ENCODE data around the gene NXF2B. TPM values are rescaled to one million over a fixed set of nuclear protein-coding genes. Genes with fewer than 3 reads are reported as not detected.

Gene NXF2B
- total and polyA plus RNA-seq, 4 donors = not detected

- WGBS = 29% methylated on average over 3 of the region's 3 CpGs
Measured at GRCh38 chrX:102345916-102346315, 93.9 kb downstream of the NXF2B start.

GRCh38 chrX:102341867-102342266 is 97.9 kb downstream of the NXF2B start:
- Histone ChIP-seq H3K9me3 (ENCODE audit: control insufficient read depth in 4 of 4, low read length in 3 of 4) (no peaks in the 10 kb centered on the region), H3K27me3 (ENCODE audit: control insufficient read depth in 4 of 4, insufficient read depth in 4 of 4, low read length in 3 of 4) (peaks cover 0 to 4% (median 0%) of the 10 kb centered on the region in 4 donors), H3K4me1 (ENCODE audit: control insufficient read depth in 4 of 4, insufficient read depth in 4 of 4, low read length in 3 of 4) (no peaks in the 10 kb centered on the region), H3K4me3 (ENCODE audit: low read depth in 1 of 3, low read length in 3 of 3) (no peak overlapping the region), H3K9ac (ENCODE audit: low read depth in 1 of 2, low read length in 2 of 2) (no peak overlapping the region), H3K36me3 (ENCODE audit: control insufficient read depth in 4 of 4, insufficient read depth in 3 of 4, low read depth in 1 of 4, low read length in 3 of 4) (no peaks in the 10 kb centered on the region), H3K27ac (ENCODE audit: low read depth in 1 of 2, low read length in 2 of 2) (no peak overlapping the region)
- TF ChIP-seq REST (IDR thresholded peaks at IDR 0.05) = no peak
- TF ChIP-seq, protein P1, sequence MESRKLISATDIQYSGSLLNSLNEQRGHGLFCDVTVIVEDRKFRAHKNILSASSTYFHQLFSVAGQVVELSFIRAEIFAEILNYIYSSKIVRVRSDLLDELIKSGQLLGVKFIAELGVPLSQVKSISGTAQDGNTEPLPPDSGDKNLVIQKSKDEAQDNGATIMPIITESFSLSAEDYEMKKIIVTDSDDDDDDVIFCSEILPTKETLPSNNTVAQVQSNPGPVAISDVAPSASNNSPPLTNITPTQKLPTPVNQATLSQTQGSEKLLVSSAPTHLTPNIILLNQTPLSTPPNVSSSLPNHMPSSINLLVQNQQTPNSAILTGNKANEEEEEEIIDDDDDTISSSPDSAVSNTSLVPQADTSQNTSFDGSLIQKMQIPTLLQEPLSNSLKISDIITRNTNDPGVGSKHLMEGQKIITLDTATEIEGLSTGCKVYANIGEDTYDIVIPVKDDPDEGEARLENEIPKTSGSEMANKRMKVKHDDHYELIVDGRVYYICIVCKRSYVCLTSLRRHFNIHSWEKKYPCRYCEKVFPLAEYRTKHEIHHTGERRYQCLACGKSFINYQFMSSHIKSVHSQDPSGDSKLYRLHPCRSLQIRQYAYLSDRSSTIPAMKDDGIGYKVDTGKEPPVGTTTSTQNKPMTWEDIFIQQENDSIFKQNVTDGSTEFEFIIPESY (IDR thresholded peaks at IDR 0.05) = no peak
- TF ChIP-seq, protein P2, sequence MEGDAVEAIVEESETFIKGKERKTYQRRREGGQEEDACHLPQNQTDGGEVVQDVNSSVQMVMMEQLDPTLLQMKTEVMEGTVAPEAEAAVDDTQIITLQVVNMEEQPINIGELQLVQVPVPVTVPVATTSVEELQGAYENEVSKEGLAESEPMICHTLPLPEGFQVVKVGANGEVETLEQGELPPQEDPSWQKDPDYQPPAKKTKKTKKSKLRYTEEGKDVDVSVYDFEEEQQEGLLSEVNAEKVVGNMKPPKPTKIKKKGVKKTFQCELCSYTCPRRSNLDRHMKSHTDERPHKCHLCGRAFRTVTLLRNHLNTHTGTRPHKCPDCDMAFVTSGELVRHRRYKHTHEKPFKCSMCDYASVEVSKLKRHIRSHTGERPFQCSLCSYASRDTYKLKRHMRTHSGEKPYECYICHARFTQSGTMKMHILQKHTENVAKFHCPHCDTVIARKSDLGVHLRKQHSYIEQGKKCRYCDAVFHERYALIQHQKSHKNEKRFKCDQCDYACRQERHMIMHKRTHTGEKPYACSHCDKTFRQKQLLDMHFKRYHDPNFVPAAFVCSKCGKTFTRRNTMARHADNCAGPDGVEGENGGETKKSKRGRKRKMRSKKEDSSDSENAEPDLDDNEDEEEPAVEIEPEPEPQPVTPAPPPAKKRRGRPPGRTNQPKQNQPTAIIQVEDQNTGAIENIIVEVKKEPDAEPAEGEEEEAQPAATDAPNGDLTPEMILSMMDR (IDR thresholded peaks at IDR 0.05; ENCODE audit: low read depth, low read length, missing input control) = peak; percentile 12
- TF ChIP-seq FOXA2 (IDR thresholded peaks at IDR 0.05) = no peak
- no peak for TF ChIP-seq HNF4G (IDR thresholded peaks at IDR 0.05)
- no peak for DNase-seq (ENCODE audit: low spot score)
- 35% methylated on average over 2 of the region's 2 CpGs for WGBS

More at GRCh38 chrX:102345916-102346315, 93.9 kb downstream of the NXF2B start:
- Histone ChIP-seq H3K4me3 (ENCODE audit: low read depth in 1 of 3, low read length in 3 of 3) (no peak overlapping the region), H3K36me3 (ENCODE audit: control insufficient read depth in 4 of 4, insufficient read depth in 3 of 4, low read depth in 1 of 4, low read length in 3 of 4) (no peaks in the 10 kb centered on the region), H3K27me3 (ENCODE audit: control insufficient read depth in 4 of 4, insufficient read depth in 4 of 4, low read length in 3 of 4) (peaks cover 0 to 4% (median 0%) of the 10 kb centered on the region in 4 donors), H3K9ac (ENCODE audit: low read depth in 1 of 2, low read length in 2 of 2) (no peak overlapping the region), H3K27ac (ENCODE audit: low read depth in 1 of 2, low read length in 2 of 2) (no peak overlapping the region), H3K9me3 (ENCODE audit: control insufficient read depth in 4 of 4, low read length in 3 of 4) (no peaks in the 10 kb centered on the region), H3K4me1 (ENCODE audit: control insufficient read depth in 4 of 4, insufficient read depth in 4 of 4, low read length in 3 of 4) (no peaks in the 10 kb centered on the region)
- DNase-seq (ENCODE audit: low spot score) = peak; percentile 59
- TF ChIP-seq FOXA1 (IDR thresholded peaks at IDR 0.05) (no peak), REST (IDR thresholded peaks at IDR 0.05) (no peak), HNF4A (conservative IDR thresholded peaks at IDR 0.05) (no peak), RAD21 (IDR thresholded peaks at IDR 0.05) (peak; percentile 54 to 75), TAF1 (conservative IDR thresholded peaks at IDR 0.05) (no peak)
- TF ChIP-seq, protein P2 (IDR thresholded peaks at IDR 0.05; ENCODE audit: low read depth, low read length, missing input control) = peak; percentile 69
